Kidney glomerular epithelial cell (primary cell): ENCODE measurements around the gene VAV2.

Source experiments
- DNase-seq: peaks from one replicate; lab custom pipeline; 2025; lab: John Stamatoyannopoulos, UW

VAV2 gene

DNA sequence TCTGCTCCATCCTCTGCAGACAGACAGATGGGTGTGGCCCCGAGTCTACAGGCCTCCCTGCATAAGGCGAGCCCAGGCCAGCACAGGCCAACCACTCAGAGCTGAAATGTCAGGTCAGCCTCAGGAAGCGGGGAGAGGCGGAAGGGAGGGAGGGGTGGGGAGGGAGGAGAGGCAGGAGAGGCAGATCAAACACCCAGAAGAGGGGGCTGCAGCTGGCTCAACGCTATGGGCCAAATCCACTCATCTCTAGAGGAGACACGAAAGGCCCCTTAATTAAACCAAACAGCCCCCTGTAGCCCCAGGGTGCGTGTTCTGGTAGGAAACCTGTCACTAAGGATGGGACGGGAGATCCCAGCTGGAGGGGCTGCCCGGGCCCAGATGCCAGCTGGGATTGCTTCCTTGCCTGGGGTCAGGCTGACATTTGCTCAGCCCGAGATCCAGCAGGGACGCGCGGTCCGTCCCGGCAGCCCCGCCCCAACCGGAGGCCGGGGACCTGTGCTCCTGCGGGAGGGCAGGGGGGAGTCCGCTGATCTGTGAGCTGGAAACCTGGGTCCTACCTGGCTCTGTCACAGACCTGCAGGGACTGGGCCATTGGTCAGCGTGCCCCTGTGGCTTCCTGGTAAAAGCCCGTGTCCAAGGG, 156.7 kb downstream of the VAV2 start:
- DNase-seq, result no peak

DNA sequence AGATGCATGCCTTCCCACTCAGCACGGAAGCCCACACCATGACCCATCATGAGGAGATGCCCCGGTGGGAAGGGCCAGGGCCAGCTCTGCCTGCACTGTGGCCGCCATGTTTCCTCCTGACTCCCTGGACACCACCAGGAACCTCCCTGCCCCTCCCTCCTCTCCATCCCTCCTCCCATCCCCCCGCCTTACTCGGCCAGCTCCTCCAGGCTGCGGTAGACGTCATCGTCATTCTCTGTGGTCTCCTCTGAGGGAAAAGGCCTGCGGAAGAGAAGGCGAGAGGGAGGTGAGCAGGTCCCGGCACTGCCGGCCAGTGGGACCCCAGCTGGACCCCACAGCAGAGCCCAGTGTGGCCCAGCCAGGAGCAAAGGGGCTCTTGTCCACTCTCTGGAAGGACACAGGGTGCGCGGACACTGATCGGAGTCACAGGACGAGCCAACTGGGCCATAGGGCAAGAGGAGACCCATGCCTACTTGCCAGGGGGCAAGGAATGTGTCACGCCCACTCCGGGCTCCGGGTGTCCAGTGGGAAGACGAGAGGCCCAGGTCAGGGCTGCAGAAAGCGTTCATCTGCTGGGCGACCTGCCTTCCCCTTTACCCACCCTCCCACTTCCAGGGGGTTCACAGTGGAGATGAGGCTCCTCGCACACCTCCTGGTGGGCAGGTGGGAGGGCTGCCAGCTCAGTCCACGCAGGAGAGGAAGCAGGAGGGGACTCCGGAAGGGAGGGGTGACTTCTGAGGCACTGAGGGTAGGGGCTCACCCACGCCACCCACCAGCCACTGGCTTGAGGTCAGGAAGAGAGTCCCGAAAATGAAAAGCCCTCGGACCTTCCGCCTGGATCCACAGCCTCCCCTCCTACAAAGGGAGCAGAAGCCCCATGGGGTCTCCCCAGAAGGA, 157.8 kb downstream of the VAV2 start:
- DNase-seq, result no peak

GRCh38 chr9:133833388-133834025, 158.6 kb downstream of the VAV2 start:
- no peak for DNase-seq

DNA sequence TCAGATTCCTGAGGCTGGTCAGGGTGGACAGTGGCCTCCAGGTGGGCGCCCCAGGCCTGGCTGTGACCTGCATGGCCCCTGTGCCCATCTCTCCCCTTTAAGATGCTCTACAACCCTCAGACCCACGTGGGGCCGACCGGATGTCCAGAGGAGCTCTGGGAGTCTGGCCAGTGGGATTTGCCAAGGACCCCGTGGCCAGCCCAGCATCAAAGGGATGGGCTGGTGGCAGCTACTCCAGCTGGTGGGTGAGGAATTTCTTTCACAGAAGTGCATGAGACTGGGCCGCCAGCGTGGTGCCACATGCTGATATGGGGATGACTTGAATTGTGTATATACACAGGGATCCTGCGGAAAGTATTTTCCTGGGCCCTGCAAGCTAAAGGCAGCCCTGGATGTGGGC, 159.2 kb downstream of the VAV2 start:
- DNase-seq, result no peak

DNA sequence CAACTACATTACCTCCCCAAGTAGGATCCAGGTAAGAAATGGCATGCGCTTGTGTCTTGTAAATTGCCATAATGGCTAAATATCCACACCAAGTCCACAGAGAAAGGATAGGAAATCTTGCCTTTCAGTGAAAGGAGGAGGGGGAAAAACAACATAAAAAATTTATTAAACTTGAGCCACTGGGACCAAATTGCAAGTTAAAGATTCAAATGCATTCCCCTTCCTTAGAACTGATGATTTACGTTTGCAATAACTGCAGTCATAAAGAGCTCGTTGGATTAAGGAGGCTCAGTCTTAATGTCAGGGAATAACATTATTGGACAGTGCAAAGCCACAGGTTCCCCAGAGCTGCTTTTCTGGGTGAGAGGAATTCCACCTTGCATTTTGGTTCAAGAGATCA, 161.4 kb downstream of the VAV2 start:
- no peak for DNase-seq

DNA sequence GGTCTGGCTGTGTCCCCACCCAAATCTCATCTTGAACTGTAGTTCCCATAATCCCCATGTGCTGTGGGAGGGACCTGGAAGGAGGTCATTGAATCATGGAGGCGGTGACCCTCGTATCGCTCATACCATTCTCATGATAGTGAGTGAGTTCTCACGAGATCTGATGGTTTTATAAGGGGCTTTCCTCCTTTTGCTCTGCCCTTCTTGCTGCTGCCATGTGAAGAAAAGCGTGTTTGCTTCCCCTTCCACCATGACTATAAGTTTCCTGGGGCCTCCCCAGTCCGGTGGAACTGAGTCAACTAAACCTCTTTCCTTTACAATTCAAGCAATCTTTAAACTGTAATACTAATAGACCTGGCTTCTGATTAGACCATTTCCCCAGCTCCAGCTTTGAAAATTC, 161.8 kb downstream of the VAV2 start:
- no peak for DNase-seq

DNA sequence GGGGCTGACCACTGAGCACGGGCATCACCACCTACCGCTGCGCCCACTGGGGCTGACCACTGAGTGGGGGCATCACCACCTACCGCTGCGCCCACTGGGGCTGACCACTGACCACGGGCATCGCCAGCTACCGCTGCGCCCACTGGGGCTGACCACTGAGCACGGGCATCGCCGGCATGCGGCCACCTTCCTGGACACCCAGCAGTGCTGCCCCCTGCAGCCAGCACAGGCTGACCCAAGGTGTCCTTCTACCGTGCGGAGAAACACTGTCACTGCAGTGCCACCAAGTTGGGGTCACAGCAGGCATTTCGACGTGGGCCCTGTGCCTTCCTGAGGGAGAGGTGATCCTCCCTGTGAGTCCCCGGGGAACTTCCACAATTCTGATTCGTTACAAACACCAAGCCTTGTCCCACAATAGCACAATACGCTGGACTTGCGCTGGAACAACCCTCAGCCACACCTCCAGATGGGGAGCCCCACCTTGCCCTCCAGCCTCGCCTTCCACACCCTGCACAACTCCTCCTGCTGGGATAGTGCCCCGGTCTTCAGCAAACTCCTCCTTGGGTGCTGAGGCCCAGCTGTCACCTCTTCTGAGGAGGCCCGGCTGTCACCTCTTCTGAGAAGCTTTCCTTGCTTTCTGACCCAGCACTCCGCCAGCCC, 163.7 kb downstream of the VAV2 start:
- DNase-seq, result no peak

- DNase-seq, result no peak
Observed at GRCh38 chr9:133826289-133827085, 165.6 kb downstream of the VAV2 start.

- DNase-seq, result no peak
Observed at GRCh38 chr9:133825555-133826218, 166.4 kb downstream of the VAV2 start.

DNA sequence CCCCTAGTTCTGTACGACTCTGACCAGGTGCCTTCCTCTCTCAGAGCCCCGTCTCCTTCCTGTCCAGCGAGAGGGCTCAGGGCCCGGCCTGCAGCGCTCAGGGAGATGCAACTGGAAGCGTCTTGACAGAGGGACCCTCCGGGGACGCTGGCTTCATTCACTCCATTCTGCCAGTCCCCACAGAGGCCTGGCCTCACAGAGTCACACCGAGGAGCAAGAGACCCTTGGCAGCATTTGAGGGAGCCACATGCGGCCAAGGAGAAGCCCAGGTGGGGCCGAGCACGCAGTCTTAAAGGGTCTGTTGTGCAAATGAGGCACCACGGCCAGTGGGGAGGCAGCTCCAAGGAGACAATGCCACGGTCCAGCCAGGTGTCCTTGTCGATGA, 167.3 kb downstream of the VAV2 start:
- DNase-seq, result no peak

DNA sequence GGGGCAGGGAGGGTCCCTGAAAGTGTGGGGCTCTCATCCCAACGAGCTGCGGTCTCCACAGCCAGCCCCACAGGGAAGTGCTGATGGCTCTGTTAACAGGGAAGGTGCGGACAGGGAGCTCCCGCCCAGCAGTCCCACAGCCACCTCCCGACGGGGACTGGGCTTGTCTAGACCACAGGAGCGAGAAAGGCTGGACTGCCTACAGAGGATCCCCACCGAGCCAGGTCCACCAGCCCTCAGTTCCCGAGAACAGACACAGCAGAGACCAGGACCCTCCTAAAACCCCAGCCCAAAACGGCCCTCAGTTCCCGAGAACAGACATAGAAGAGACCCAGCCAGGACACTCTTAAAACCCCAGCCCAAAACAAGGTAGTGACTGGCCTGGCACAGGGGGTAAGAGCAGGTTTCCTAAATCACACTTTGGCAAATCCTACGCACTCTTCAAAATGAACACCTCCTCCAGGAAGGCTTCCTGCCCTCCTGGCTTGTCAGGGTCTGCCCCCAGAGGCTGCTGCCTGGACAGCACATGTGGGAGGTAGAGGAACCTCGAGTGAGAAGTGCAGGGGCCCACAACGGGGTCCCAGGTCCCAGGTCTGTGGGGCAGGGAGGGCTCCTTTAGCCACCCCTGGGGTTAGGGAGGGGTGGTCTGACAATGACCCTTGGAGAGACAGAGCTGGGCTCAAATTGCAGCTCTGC, 167.9 kb downstream of the VAV2 start:
- DNase-seq, result no peak

GRCh38 chr9:133823189-133824105, 168.7 kb downstream of the VAV2 start:
- DNase-seq, result no peak

DNA sequence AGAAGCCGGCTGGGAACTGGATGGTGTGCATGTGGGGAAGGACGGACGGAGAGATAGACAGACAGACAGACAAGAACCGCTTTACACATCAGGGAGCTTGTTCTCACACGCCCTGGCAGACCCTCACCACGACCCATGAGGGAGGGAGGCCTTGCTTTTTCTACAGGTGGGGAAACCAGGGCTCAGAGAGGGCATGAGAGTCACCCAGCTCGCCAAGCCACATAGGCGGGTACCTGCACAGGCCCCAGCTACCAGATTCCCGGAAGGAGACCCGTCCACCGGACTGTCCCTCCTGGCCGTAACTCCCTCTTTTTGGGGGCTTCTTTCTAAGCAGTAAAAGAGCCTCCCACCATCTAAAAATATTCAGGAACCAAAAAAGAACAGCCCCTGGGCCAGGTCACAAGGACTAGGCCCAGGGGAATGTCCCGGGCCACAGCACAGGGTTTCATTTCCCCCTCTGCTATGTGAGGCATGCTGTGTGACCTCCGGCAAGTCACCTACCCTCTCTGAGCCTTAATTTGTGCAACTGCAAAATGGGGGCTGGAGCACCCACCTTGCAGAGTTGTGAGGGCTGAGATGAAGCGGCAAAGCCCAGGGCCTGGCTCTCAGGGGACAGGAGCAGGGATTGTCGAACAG, 169.6 kb downstream of the VAV2 start:
- no peak for DNase-seq

GRCh38 chr9:133821601-133822429, 170.3 kb downstream of the VAV2 start:
- DNase-seq, result no peak

DNA sequence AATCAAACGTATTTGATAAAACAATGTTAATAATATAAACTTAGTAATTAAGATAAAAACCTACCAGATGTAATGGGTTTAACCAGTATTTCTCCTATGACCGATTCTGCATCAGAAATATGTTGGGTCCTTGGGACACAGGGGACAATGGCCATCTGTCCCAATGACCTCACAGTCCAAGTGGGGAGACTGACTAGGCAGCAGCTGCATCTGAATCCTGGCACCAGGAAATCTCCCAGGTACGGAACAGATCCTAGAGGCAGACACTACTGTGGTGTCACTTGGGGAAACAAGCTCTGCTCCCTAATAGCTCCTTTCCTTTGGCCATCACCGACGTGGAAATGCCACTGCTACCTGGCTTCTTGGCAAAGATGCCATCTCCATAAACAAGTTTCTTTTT, 172.2 kb downstream of the VAV2 start:
- DNase-seq, result no peak

GRCh38 chr9:133818444-133818843, 173.7 kb downstream of the VAV2 start:
- DNase-seq, result no peak

DNA sequence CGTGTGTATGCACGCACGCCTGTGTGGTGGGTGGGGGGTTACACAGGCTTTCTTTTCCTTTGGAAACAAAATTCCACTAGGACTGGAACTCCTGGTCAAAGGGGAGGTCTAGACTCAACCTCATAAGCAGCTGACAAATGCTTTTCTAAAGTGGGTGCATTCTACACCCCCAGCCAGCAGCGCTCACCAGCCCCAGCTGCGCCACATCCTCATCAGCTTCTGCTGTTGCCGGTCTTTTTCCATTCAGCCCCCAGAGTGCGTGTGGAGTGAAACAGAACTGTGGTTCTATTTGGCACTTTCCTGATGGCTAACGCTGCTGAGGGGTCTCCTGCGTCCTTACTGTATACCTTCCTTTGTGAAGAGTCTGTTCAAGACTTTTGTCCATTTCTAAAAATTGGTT, 176.3 kb downstream of the VAV2 start:
- no peak for DNase-seq

DNA sequence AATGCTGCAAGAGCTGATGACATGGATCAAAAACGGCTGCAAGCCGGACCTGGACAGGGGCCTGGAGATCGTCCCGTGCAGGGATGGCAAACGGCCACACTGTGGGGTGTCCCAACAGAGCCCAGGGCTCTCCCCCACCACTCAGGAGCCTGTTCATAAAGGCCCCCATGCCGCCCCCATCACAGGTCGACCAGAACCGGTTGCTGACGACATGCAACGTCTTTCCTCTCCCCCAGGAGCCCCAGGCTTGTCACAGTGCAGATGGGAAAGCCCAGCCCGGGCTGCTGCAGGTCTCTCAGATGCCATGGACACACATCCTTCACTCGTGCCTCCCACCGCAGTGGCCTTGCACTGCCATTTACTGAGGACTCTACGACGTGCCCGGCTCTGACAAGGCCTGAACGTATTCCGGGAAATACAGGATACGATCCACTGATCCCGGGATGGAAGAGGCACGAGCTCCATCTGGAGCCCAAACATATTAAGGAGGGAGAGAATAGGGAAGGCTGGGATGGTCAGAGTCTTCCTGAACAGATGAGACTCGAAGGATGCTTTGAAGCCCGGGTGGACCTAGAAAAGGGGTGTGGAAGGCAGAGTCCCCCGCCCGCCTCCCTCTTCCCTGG, 177.4 kb downstream of the VAV2 start:
- DNase-seq, result no peak
